ENCODE measurements around the gene FES. TPM values are rescaled to one million over a fixed set of nuclear protein-coding genes. Genes with fewer than 3 reads are reported as not detected.
"Not testable (repeated sequence)": the region's sequence is repeated elsewhere in the genome, so short reads cannot be mapped to it uniquely, and the experiment has no call there.

FES gene
- total RNA-seq, 3 donors from 2014 or later (not counting 1 experiment from before 2014, with no cell fraction given): 35.8 to 70.3 (median 52.5) TPM

DNA sequence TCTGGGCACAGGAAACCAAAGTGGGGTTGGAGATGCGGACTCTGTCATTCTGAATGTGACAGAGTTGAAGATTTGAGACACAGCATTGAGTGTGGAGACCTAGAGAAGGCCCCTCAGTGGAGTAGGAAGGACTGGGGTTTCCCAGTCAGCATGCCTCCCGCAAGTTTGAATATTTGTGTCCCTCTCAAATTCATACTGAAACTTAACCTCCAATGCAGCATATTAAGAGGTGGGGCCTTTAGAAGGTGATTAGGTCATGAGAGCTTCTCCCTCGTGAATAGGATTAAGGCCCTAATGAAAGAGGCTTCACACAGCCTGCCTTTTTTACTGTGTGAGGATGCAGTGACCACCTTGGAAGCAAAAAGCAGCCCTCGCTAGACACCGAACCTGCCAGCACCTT lies 40.1 kb downstream of the FES start:
- 71% methylated on average over 4 of the region's 5 CpGs for WGBS (ENCODE audit: insufficient coverage)
- peaks cover 15% of the 10 kb centered on the region for H3K36me3 Mint-ChIP-seq

DNA sequence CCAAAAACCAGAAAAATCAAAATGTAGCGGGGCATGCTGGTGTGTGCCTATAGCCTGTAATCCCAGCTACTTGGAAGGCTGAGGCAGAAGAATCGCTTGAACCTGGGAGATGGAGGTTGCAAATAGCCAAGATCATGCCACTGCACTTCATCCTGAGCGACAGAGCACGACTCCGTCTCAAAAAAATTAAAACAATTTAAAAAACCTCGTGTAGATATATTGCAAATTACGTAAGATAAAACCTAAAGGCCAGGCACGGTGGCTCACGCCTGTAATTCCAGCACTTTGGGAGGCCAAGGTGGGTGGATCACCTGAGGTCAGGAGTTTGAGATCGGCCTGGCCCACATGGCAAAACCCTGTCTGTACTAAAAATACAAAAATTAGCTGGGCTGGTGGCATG lies 42.5 kb downstream of the FES start:
- H3K27ac ChIP-seq (ENCODE audit: low read length); H3K36me3 ChIP-seq (ENCODE audit: control insufficient read depth, insufficient read depth, low read length); H3K27me3 ChIP-seq (ENCODE audit: control insufficient read depth, insufficient read depth, low read length); H3K27ac Mint-ChIP-seq; ATAC-seq; H3K27me3 Mint-ChIP-seq (ENCODE audit: low read depth in 2 of 2); H3K9me3 Mint-ChIP-seq; H3K36me3 Mint-ChIP-seq; intact Hi-C loops (cut with micrococcal nuclease); H3K4me3 ChIP-seq (ENCODE audit: low read length); H3K9me3 ChIP-seq (ENCODE audit: control insufficient read depth, insufficient read depth, low read length); DNase-seq; H3K4me3 Mint-ChIP-seq: not testable (repeated sequence)
- H3K4me1 Mint-ChIP-seq: peaks cover 24% of the 10 kb centered on the region in 2 donors
- 97% methylated on average over 10 of the region's 10 CpGs for WGBS (ENCODE audit: insufficient coverage)
- H3K4me1 ChIP-seq (ENCODE audit: control insufficient read depth, insufficient read depth, low read length): peaks cover 21% of the 10 kb centered on the region

More for the DNA sequence above, 40.1 kb downstream of the FES start:
- peaks cover under 1 to 1% of the 10 kb centered on the region in 2 donors for H3K4me1 Mint-ChIP-seq
- ATAC-seq: no peak
- H3K36me3 ChIP-seq (ENCODE audit: control insufficient read depth, insufficient read depth, low read length): peaks cover 21% of the 10 kb centered on the region
- H3K4me1 ChIP-seq (ENCODE audit: control insufficient read depth, insufficient read depth, low read length): peaks cover 4% of the 10 kb centered on the region
- H3K27me3 ChIP-seq (ENCODE audit: control insufficient read depth, insufficient read depth, low read length): no peaks in the 10 kb centered on the region
- no peak overlapping the region for H3K4me3 ChIP-seq (ENCODE audit: low read length)
- H3K27ac ChIP-seq (ENCODE audit: low read length): no peak overlapping the region
- no peak overlapping the region for H3K4me3 Mint-ChIP-seq
- no peaks in the 10 kb centered on the region for H3K9me3 Mint-ChIP-seq
- DNase-seq: no peak
- no peaks in the 10 kb centered on the region for H3K27me3 Mint-ChIP-seq (ENCODE audit: low read depth in 2 of 2)
- TF ChIP-seq, protein P1, sequence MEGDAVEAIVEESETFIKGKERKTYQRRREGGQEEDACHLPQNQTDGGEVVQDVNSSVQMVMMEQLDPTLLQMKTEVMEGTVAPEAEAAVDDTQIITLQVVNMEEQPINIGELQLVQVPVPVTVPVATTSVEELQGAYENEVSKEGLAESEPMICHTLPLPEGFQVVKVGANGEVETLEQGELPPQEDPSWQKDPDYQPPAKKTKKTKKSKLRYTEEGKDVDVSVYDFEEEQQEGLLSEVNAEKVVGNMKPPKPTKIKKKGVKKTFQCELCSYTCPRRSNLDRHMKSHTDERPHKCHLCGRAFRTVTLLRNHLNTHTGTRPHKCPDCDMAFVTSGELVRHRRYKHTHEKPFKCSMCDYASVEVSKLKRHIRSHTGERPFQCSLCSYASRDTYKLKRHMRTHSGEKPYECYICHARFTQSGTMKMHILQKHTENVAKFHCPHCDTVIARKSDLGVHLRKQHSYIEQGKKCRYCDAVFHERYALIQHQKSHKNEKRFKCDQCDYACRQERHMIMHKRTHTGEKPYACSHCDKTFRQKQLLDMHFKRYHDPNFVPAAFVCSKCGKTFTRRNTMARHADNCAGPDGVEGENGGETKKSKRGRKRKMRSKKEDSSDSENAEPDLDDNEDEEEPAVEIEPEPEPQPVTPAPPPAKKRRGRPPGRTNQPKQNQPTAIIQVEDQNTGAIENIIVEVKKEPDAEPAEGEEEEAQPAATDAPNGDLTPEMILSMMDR (IDR thresholded peaks at IDR 0.05): no peak
- H3K9me3 ChIP-seq (ENCODE audit: control insufficient read depth, insufficient read depth, low read length): no peaks in the 10 kb centered on the region
- no peak overlapping the region for H3K27ac Mint-ChIP-seq
- intact Hi-C loops (cut with micrococcal nuclease): no loop called here

DNA sequence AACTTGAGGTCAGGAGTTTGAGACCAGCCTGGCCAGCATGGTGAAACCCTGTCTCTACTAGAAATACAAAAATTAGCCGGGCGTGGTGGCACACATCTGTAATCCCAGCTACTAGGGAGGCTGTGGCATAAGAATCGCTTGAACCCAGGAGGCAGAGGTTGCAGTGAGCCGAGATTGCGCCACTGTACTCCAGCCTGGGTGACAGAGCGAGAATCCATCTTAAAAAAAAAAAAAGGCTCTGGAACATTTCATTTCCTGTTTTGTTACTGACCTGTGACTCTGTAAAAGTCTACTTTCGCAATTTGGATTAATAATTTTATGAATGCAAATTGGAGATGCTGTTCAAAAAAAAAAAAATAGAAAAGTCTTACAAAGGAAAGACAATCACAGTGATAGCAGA lies 43.8 kb downstream of the FES start:
- H3K4me3 Mint-ChIP-seq: peak overlapping the region; percentile 67
- 93% methylated on average over 7 of the region's 7 CpGs for WGBS (ENCODE audit: insufficient coverage)
- peaks cover 30% of the 10 kb centered on the region for H3K4me1 ChIP-seq (ENCODE audit: control insufficient read depth, insufficient read depth, low read length)
- peaks cover 30 to 31% of the 10 kb centered on the region in 2 donors for H3K4me1 Mint-ChIP-seq
- ATAC-seq; DNase-seq; H3K9me3 Mint-ChIP-seq; H3K27ac ChIP-seq (ENCODE audit: low read length); H3K27me3 ChIP-seq (ENCODE audit: control insufficient read depth, insufficient read depth, low read length); H3K36me3 Mint-ChIP-seq; H3K36me3 ChIP-seq (ENCODE audit: control insufficient read depth, insufficient read depth, low read length); H3K4me3 ChIP-seq (ENCODE audit: low read length); intact Hi-C loops (cut with micrococcal nuclease); H3K9me3 ChIP-seq (ENCODE audit: control insufficient read depth, insufficient read depth, low read length); H3K27me3 Mint-ChIP-seq (ENCODE audit: low read depth in 2 of 2): not testable (repeated sequence)
- peak overlapping the region; percentile 76 to 97 for H3K27ac Mint-ChIP-seq

DNA sequence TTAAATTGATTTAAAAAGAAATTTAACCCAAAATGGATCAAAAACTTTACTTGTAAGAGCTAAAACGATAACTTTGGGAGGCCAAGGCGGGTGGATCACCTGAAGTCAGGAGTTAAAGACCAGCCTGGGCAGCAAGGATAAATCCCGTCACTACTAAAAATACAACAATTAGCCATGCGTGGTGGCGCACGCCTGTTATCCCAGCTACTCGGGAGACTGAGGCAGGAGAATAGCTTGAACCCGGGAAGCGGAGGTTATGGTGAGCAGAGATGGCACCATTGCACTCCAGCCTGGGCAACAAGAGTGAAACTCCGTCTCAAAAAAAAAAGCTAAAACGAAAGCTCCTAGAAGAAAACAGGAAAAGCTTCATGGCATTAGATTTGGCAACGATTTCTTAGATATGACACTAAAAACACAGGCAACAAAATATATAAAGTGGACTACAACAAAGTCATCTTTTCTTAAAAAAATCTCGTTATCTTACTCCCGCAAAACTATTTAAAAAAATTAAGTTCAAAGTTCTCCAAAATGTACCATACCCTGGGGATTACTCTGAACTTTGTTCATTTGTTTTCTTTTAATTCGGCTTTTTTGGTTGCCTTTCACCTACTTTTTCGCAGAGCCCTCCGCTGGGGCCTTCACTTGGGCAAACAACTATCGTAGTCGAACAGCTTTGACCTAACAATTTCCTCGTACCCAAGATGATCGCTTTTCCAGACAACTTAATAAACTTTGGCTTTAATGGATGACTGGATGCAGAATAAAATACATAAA lies 45.1 kb downstream of the FES start:
- Histone ChIP-seq H3K36me3 (ENCODE audit: control insufficient read depth, insufficient read depth, low read length) (no peaks in the 10 kb centered on the region), H3K27me3 (ENCODE audit: control insufficient read depth, insufficient read depth, low read length) (no peaks in the 10 kb centered on the region), H3K4me3 (ENCODE audit: low read length) (peak overlapping the region; percentile 54), H3K27ac (ENCODE audit: low read length) (peak overlapping the region; percentile 78), H3K9me3 (ENCODE audit: control insufficient read depth, insufficient read depth, low read length) (no peaks in the 10 kb centered on the region), H3K4me1 (ENCODE audit: control insufficient read depth, insufficient read depth, low read length) (peaks cover 37% of the 10 kb centered on the region)
- Mint-ChIP-seq H3K27ac (peak overlapping the region; percentile 97), H3K27me3 (ENCODE audit: low read depth in 2 of 2) (no peaks in the 10 kb centered on the region), H3K9me3 (no peaks in the 10 kb centered on the region), H3K4me1 (peaks cover 36 to 38% of the 10 kb centered on the region in 2 donors), H3K36me3 (no peaks in the 10 kb centered on the region), H3K4me3 (peak overlapping the region; percentile 94)
- ATAC-seq (no peak), DNase-seq (no peak)
- 44% methylated on average over 20 of the region's 21 CpGs for WGBS (ENCODE audit: insufficient coverage)
- TF ChIP-seq, protein P1 (IDR thresholded peaks at IDR 0.05): no peak
- intact Hi-C loops (cut with micrococcal nuclease): loop anchor here (1.0 kb wide), 1 partner anchor 26 kb away; the partner anchor contains the start of gene MAN2A2
